Stimulated activated effector memory CD8-positive, alpha-beta T cell treated with anti-CD3 and anti-CD28 coated beads, Interleukin-12 subunit alpha, Interleukin-12 subunit beta, amount 100 ng/mL, for 72 hours (primary cell): Measurements from ENCODE around the gene NUDT22.
A peak's percentile ranks its signal among the peaks of the same experiment; 100 is the strongest.

Experiments
- ATAC-seq: fragments of 150-1000 bp; cut with Tn5 transposase; 2 replicates; pipeline ENCODE4 v1.10.0; 2021
- DNase-seq, 2 donors: peaks; one replicate each; pipeline ENCODE4 v3.0.0; 2021 to 2022; ENCODE audit warnings: low spot score in 2 of 2
- H3K27ac Mint-ChIP-seq: one replicate; pipeline ENCODE4 v1.8.0; 2022; ENCODE audit warnings: mild to moderate bottlenecking, mixed read lengths
- H3K36me3 Mint-ChIP-seq: one replicate; pipeline ENCODE4 v1.8.0; 2022; ENCODE audit warnings: mild to moderate bottlenecking, mixed read lengths
- H3K4me1 Mint-ChIP-seq: one replicate; pipeline ENCODE4 v1.8.0; 2022; ENCODE audit warnings: mixed read lengths
- H3K4me3 Mint-ChIP-seq: one replicate; pipeline ENCODE4 v1.8.0; 2022; ENCODE audit warnings: mild to moderate bottlenecking, mixed read lengths
- H3K9me3 Mint-ChIP-seq: one replicate; pipeline ENCODE4 v1.8.0; 2022; ENCODE audit warnings: mixed read lengths

Gene NUDT22

DNA sequence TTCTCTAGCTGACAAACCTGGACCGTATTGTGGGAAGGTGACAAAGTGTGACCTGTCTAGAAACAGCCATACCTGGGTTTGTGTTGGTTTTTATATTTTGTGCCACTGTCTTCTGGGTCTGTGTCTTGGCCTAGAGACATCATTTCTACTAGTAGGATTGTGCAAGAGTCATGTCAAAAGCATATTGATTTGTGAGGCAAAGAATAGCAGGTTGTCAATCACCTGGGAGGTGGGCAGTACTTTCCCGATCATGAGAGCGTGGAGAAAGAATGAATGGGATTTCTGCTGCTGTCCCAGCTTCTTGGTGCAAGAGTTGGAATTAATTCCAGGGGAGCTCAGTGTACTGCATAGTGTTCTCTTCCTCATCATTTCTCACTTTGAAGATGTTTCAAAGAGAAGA is 24.5 kb upstream of the NUDT22 start:
- H3K36me3 Mint-ChIP-seq, result no peaks in the 10 kb centered on the region
- no peak overlapping the region for H3K4me3 Mint-ChIP-seq
- ATAC-seq (no peak), DNase-seq (no peak)
- no peak overlapping the region for H3K27ac Mint-ChIP-seq
- H3K9me3 Mint-ChIP-seq, result no peaks in the 10 kb centered on the region
- peaks cover 45% of the 10 kb centered on the region for H3K4me1 Mint-ChIP-seq

DNA sequence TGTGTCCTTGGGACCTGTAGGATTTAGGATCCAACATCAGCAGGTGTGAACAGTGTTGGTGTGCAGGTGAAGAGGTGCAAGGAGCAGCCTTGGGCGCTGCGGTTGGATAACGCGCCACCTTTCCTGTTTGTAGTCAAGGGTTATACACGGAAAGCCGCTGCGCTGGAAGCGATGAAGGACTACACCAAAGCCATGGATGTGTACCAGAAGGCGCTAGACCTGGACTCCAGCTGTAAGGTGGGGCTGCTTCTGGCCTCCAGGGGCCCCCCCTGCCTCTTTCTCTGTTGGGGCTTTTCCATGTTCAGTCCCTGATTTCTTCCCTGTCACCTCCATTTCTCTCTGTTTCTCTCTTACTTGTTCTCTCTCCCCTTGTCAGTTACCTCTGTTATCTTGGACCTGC is 23.1 kb upstream of the NUDT22 start:
- peaks cover 44% of the 10 kb centered on the region for H3K4me1 Mint-ChIP-seq
- H3K9me3 Mint-ChIP-seq, result no peaks in the 10 kb centered on the region
- H3K27ac Mint-ChIP-seq, result no peak overlapping the region
- no peak overlapping the region for H3K4me3 Mint-ChIP-seq
- no peak for DNase-seq
- H3K36me3 Mint-ChIP-seq, result no peaks in the 10 kb centered on the region
- ATAC-seq, result no peak

DNA sequence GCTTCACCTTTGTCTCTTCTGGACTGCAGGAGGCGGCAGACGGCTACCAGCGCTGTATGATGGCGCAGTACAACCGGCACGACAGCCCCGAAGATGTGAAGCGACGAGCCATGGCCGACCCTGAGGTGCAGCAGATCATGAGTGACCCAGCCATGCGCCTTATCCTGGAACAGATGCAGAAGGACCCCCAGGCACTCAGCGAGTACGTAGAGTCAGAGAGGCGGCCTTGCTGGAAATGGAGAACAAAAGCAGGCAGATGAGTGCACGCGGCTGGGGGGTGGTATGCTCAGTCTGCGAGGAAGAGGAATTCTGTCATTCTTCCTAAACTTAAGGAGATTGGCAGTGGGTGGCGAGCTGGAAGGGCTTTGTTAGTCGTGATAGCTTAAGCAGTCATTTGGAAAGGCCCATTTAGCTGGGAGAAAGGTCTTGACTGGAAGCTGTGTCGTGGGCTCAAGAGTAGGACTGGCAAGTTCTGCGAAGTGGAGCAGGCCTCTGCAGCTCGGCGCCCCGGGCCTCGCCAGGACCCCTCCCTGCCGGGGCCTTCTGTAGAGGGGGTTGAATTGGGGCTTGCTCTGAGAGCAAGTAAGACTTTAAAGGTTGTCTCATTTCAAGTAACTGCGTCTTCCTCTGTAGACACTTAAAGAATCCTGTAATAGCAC is 22.5 kb upstream of the NUDT22 start:
- Mint-ChIP-seq H3K4me1 (peaks cover 50% of the 10 kb centered on the region), H3K36me3 (no peaks in the 10 kb centered on the region), H3K4me3 (no peak overlapping the region), H3K27ac (peak overlapping the region; percentile 68), H3K9me3 (no peaks in the 10 kb centered on the region)
- ATAC-seq (no peak), DNase-seq (no peak)

DNA sequence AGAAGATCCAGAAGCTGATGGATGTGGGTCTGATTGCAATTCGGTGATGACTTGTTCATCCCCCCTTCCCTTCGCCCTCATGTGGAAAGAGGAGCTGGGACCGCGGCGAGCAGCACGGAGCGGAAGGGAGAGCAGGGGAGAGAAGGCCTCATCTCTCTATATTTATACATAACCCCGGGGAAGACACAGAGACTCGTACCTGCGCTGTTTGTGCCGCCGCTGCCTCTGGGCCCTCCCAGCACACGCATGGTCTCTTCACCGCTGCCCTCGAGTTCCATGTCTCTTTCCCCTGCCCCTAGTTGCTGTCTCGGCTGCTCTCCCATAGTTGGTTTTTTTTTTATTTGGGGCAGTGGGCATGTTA is 22.0 kb upstream of the NUDT22 start:
- peaks cover 55% of the 10 kb centered on the region for H3K4me1 Mint-ChIP-seq
- ATAC-seq (no peak), DNase-seq (no peak)
- peak overlapping the region; percentile 68 for H3K27ac Mint-ChIP-seq
- no peaks in the 10 kb centered on the region for H3K9me3 Mint-ChIP-seq
- H3K4me3 Mint-ChIP-seq, result no peak overlapping the region
- no peaks in the 10 kb centered on the region for H3K36me3 Mint-ChIP-seq

DNA sequence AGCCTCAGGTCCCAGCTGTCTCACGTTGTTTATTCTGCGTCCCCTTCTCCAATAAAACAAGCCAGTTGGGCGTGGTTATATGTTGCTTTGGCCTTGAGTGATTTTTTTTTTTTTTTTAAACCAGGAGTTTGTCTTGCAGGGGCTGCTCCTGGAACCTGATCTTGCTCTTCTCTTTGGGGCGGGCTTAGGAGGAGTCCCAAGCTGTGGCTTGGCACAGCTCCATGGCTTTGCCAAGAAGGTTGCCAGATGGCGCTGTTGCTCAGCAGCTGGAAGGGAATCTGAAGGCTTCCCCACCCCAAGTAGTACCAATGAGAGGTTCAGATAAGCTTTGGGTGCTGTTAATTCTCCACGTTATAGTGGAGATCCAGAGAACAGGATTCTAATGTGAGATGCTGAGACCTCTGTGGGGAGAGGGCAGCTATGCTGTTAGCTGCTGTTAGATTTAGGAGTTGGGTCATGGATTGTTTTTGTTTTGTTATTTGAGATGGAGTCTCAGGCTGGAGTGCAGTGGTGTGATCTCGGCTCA is 21.5 kb upstream of the NUDT22 start:
- peaks cover 60% of the 10 kb centered on the region for H3K4me1 Mint-ChIP-seq
- H3K36me3 Mint-ChIP-seq, result no peaks in the 10 kb centered on the region
- peak; percentile 44 for ATAC-seq

DNA sequence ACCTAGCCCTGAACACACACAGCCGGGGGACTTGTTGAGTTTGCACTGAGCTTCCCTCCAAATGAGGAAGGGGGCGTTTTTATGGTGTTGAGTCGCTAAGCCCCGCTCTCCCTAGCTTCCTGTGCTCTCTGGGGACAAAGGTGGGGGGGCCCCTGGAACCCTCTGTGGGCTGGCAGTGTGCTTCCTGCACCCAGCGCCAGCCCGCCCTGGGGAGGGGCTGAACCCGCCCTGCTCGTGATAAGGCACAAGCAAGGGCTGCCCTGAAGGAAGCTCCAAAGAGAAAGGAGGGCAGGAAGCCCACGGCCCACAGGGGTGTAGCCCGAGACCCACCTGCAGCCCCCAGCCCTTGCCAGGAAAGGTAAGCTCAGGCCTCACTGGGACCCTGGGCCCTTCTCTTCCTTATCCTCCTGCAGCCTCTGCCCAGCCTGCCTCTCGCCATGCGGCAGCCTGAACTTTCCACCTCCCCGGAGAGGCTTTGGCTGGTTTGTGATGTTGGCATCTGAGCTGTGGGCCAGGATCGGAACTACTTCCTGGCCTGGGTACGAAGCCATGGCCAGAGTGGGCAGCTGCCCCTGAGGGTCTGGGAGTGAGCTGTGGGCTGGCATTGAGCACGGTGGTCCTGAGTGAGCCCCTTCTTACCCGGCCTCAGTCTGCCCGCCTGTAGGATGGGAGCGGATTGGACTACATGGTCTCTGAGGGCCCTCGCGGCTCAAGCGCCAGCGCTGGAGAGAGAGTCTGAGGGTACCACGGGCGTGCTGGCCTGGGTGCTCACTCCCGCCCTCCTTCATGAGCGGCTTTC is 19.4 kb upstream of the NUDT22 start, which contains the start of gene FERMT3:
Gene FERMT3, plus strand, starts transcription at position 265 of the 799 bp plus-strand sequence. CDS start 644 bp downstream, outside the sequence.
- no peaks in the 10 kb centered on the region for H3K9me3 Mint-ChIP-seq
- H3K4me3 Mint-ChIP-seq, result peak within 1 kb of the TSS; percentile 91
- H3K27ac Mint-ChIP-seq, result peak within 1 kb of the TSS; percentile 96
- H3K4me1 Mint-ChIP-seq, result peaks cover 66% of the 10 kb centered on the region
- DNase-seq, result peak; percentile 54 to 83
- peak; percentile 56 for ATAC-seq
- H3K36me3 Mint-ChIP-seq, result no peaks in the 10 kb centered on the region

More for the DNA sequence above, 21.5 kb upstream of the NUDT22 start:
- Mint-ChIP-seq H3K27ac (peak overlapping the region; percentile 68), H3K9me3 (no peaks in the 10 kb centered on the region), H3K4me3 (peak overlapping the region; percentile 91)
- peak in 1 of 2 donors; percentile 61 for DNase-seq

DNA sequence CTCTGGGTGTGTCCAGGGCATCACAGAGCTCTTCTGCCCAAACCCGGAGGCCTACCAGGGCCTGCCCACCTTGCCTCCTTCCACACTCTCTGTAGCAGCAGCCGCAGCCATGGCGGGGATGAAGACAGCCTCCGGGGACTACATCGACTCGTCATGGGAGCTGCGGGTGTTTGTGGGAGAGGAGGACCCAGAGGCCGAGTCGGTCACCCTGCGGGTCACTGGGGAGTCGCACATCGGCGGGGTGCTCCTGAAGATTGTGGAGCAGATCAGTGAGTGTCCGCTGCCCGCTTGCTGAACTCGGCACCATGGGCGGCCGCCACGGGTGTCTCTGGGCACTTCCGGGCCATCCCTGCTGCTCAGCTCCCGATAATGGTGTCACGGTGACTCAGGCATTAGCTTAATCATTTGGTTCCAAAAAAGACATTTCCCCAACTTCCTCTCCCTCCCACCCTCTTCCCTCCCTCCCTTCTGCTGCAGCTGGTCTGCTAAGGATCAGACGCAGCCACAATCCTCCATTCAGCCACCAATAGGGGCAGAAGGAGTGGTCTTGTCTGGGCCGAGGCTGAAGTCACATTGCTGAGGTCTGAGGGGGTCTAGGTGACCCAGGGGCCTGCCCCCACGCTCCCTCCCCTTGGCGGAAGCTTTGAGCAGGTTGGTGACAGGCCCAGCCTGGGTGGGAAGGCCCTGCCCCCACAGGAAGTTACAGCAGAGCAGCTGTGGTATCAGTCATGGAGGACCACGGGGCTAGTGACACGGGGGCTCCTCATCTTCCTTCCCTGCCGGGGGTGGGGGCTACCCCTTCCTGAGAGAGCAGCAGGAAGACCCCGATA is 18.6 kb upstream of the NUDT22 start:
- Mint-ChIP-seq H3K4me1 (peaks cover 73% of the 10 kb centered on the region), H3K27ac (peak overlapping the region; percentile 96), H3K36me3 (no peaks in the 10 kb centered on the region), H3K9me3 (no peaks in the 10 kb centered on the region), H3K4me3 (peak overlapping the region; percentile 91)
- ATAC-seq (peak; percentile 89), DNase-seq (peak; percentile 70 to 93)

DNA sequence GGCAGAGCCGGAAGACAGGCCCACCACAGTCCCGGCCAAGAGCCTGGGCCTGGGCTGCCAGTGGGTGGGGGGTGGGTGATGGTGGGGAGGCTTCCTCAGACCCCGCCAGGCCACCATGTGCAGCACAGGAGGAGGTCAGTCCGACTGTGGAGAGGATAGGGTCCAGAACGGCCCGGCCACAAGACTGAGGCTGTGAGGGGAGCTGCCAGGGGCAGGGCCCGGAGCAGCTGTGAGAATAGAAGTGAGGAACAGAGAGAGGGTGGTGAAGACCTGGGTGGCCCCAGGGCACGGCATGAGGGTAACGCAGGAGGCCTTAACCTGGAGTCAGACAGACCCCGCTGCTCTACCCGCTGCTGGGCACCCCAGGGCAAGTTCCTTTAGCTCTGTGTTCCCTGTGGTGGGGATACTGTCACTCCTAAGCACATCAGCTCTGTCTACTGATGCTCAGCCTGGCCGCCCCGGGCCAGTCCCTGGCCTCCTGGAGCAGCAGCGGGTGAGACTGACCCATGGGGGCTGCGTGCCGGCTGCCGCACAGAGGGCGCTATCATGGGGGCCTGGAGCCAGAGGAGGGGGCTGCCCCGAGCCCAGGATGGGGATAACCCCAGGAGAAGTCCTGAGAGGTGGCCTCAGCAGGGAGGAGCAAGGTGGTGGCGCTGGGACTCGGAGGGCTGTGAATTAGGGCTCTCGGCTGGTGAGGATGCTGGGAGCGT is 17.8 kb upstream of the NUDT22 start:
- peak overlapping the region; percentile 91 for H3K4me3 Mint-ChIP-seq
- peak overlapping the region; percentile 96 for H3K27ac Mint-ChIP-seq
- DNase-seq, result no peak
- no peaks in the 10 kb centered on the region for H3K36me3 Mint-ChIP-seq
- H3K9me3 Mint-ChIP-seq, result no peaks in the 10 kb centered on the region
- peaks cover 75% of the 10 kb centered on the region for H3K4me1 Mint-ChIP-seq
- ATAC-seq, result no peak

DNA sequence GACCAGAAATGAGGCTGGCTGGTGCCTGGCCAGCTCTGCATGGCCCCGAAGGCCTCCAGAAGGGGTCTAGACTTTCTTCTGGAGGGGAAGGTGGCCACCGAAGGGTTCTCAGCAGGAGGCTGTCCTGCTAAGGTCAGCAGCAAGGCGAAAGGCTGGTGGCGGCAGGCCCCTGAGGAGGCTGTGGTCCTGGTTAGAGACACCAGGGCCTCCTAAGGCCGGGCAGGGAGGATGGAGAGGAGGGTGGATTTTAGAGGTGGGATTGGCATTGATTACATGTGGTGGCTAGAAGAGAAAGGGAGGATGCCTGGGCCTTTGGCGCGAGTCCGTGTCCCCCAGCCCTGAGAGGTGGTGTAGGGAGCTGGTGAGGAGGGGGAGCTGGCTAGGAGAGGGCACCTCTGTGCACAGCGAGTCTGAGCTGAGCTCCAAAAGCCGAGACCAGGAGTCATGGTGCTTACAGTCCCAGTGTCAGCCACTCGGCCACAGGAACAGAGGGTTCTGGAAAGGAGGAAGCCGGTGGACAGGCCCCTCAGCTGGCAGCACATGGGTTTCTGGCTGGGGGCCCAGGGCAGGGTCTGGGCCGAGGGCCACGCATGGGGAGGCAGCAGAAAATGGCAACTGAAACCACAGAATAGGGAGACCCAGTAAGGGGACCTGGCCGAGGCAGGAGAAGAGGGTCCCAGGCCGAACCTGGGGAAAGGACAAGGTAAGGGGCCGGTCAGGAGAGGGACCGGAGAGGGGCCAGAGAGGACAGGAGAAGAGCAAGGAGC is 17.1 kb upstream of the NUDT22 start:
- Mint-ChIP-seq H3K4me1 (peaks cover 72% of the 10 kb centered on the region), H3K27ac (peak overlapping the region; percentile 96), H3K4me3 (peak overlapping the region; percentile 91), H3K9me3 (no peaks in the 10 kb centered on the region), H3K36me3 (no peaks in the 10 kb centered on the region)
- ATAC-seq (no peak), DNase-seq (no peak)

DNA sequence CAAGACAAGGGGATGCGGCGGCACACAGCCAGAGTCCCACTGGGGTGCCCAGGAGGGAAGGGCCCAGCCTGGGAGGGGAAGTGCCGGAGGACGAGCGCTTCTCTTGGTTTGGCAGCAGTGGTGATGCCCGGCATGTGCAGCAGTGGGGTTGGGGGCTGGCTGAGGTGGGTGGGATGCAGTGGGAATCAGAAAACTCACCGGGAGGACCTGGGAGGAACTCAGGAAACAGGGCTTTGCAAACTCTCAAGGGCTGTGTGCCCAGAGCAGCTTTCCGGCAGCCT is 16.6 kb upstream of the NUDT22 start:
- DNase-seq, result no peak
- peaks cover 71% of the 10 kb centered on the region for H3K4me1 Mint-ChIP-seq

DNA sequence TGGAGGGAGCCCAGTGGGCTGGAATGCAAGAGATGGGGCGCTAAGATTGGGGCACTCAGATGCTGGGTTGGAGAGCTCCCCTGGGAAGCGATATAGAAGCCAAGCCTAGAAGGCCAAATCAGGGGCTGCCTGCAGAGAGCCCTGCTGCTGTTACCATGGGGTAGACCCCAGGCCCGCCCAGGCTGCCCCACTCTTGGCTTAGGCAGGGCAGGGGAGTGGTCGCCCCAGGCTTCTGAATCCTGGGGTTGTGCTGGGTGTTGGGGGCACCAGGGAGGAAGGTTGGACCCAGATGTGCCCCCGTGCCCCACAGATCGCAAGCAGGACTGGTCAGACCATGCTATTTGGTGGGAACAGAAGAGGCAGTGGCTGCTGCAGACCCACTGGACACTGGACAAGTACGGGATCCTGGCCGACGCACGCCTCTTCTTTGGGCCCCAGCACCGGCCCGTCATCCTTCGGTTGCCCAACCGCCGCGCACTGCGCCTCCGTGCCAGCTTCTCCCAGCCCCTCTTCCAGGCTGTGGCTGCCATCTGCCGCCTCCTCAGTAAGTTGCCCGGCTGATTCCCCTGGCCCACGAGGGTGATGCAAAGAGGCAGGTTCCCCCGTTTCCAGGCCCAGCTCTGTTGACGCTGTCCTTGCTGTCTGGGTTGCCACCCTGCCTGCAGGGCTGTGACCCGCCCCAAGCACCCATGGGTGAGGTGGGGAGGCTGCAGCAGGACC is 15.6 kb upstream of the NUDT22 start:
- Mint-ChIP-seq H3K36me3 (no peaks in the 10 kb centered on the region), H3K4me1 (peaks cover 75% of the 10 kb centered on the region), H3K27ac (peak overlapping the region; percentile 96), H3K9me3 (no peaks in the 10 kb centered on the region), H3K4me3 (no peak overlapping the region)
- DNase-seq (no peak), ATAC-seq (no peak)

More for the DNA sequence above, 16.6 kb upstream of the NUDT22 start:
- peak overlapping the region; percentile 96 for H3K27ac Mint-ChIP-seq
- H3K9me3 Mint-ChIP-seq, result no peaks in the 10 kb centered on the region
- no peak for ATAC-seq
- H3K4me3 Mint-ChIP-seq, result peak overlapping the region; percentile 91
- no peaks in the 10 kb centered on the region for H3K36me3 Mint-ChIP-seq

DNA sequence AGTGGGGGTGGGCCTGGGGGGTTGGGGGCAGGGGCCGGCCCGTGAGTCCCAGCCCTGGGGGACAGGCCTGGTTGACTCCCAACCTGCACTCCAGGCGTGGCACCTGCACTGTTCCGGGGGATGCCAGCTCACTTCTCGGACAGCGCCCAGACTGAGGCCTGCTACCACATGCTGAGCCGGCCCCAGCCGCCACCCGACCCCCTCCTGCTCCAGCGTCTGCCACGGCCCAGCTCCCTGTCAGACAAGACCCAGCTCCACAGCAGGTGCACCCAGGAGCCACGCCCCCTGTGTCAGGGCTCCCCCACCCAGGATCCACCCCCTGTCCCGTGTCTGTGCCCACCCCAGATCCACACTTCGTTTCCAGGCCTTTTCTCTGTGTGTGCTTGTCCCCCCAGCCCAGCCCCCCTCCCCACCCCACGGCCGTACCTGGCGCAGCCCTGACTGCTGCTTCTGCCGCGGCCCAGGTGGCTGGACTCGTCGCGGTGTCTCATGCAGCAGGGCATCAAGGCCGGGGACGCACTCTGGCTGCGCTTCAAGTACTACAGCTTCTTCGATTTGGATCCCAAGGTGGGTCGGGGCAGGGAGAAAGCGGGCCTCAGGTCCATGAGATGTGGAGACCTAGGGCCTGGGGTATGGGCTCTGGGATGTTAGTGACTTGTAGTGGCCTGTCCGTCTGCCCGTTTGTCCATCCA is 14.7 kb upstream of the NUDT22 start:
- H3K9me3 Mint-ChIP-seq, result no peaks in the 10 kb centered on the region
- H3K36me3 Mint-ChIP-seq, result no peaks in the 10 kb centered on the region
- H3K27ac Mint-ChIP-seq, result peak overlapping the region; percentile 79
- no peak for ATAC-seq
- peaks cover 67% of the 10 kb centered on the region for H3K4me1 Mint-ChIP-seq
- DNase-seq, result no peak
- no peak overlapping the region for H3K4me3 Mint-ChIP-seq

DNA sequence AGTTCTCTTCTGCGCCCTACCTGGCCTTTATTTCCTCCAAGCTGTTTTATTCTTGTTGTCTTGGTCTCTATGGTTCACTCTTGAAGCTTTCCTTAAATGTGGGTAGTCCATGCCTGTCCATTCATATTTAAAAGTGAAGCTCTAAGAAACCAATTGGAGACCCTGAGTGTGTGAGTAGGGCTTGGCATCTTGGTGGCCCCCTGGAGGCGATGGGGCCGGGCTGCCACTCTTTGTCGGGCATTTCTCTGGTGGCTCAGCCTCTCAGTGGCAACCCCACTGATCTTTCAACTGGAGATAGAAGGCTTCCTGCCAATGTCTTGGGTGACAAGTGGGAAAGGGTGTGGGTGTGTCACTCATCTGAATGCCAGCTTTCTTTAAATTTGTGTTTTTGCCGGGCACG is 9.2 kb upstream of the NUDT22 start:
- ATAC-seq, result no peak

More for the DNA sequence above, 9.2 kb upstream of the NUDT22 start:
- DNase-seq, result no peak
- Mint-ChIP-seq H3K9me3 (no peaks in the 10 kb centered on the region), H3K4me3 (no peak overlapping the region), H3K27ac (no peak overlapping the region), H3K4me1 (peaks cover 36% of the 10 kb centered on the region), H3K36me3 (peaks cover 11% of the 10 kb centered on the region)
